IMR-90 (cell line): ENCODE measurements around the gene FBXL16. TPM values are rescaled to one million over a fixed set of nuclear protein-coding genes. Genes with fewer than 3 reads are reported as not detected.

Source experiments
- ATAC-seq: fragments of 200-7000 bp; cut with Tn5 transposase; 2 replicates; pipeline ENCODE4 v1.9.1; 2020; ENCODE audit warnings: low read depth, mild to moderate bottlenecking, moderate library complexity
- BruUV-seq: library from RNA; stranded (reverse); fragments of 400-500 nt; replicated peaks from 2 replicates; lab custom pipeline; 2021; lab: Mats Ljungman, UMichigan
- CTCF ChIA-PET: fragments of 300-600 bp; formaldehyde crosslinking; extraction: SDS; loops from one replicate; lab custom pipeline; 2021; ENCODE audit warnings: antibody characterized with exemption; lab: Yijun Ruan, JAX
- POLR2A ChIA-PET: fragments of 300-600 bp; sonication (Branson Sonifier 250); formaldehyde crosslinking; loops from one replicate; lab custom pipeline; 2022; ENCODE audit warnings: antibody characterized with exemption; ENCODE audit not compliant: unreplicated experiment; lab: Charles Lee
- DNase-seq: peaks from one replicate; pipeline ENCODE4 v3.0.0; 2013
- H2AFZ ChIP-seq: replicated peaks from 2 replicates; pipeline ENCODE3; 2013; ENCODE audit warnings: low read length, mild to moderate bottlenecking; ENCODE audit not compliant: poor library complexity
- H2AK5ac ChIP-seq: 2 replicates; pipeline ENCODE4 v1.6.1; 2013; ENCODE audit warnings: low read depth, low read length, inconsistent platforms
- H2AK9ac ChIP-seq: replicated peaks from 2 replicates; pipeline ENCODE3; 2013; ENCODE audit warnings: mild to moderate bottlenecking, low read depth, low read length, moderate library complexity; ENCODE audit not compliant: poor library complexity
- H2BK120ac ChIP-seq: 2 replicates; pipeline ENCODE4 v1.6.1; 2013; ENCODE audit warnings: low read depth, low read length, inconsistent platforms
- H2BK15ac ChIP-seq: 3 replicates; pipeline ENCODE4 v1.6.1; 2013; ENCODE audit warnings: low read depth, low read length, inconsistent platforms
- H2BK20ac ChIP-seq: 2 replicates; pipeline ENCODE4 v1.6.1; 2013; ENCODE audit warnings: low read depth, mild to moderate bottlenecking, inconsistent platforms, low read length, moderate library complexity
- H2BK5ac ChIP-seq: 2 replicates; pipeline ENCODE4 v1.6.1; 2013; ENCODE audit warnings: mild to moderate bottlenecking, low read depth, low read length, inconsistent platforms; ENCODE audit not compliant: poor library complexity, severe bottlenecking
- H3K14ac ChIP-seq: replicated peaks from 2 replicates; pipeline ENCODE4 v1.6.1; 2013; ENCODE audit warnings: low read depth, low read length, inconsistent platforms
- H3K18ac ChIP-seq: 2 replicates; pipeline ENCODE4 v1.6.1; 2013; ENCODE audit warnings: low read depth, low read length, control low read depth
- H3K23ac ChIP-seq: 2 replicates; pipeline ENCODE4 v1.6.1; 2013; ENCODE audit warnings: low read depth, low read length, inconsistent platforms
- H3K27ac ChIP-seq: 2 replicates; pipeline ENCODE4 v1.5.1; 2013; ENCODE audit warnings: mild to moderate bottlenecking, control low read depth, low read length; ENCODE audit not compliant: insufficient read depth
- H3K27me3 ChIP-seq: 2 replicates; pipeline ENCODE4 v1.6.1; 2013; ENCODE audit warnings: low read length; ENCODE audit not compliant: control insufficient read depth, insufficient read depth
- H3K36me3 ChIP-seq: 2 replicates; pipeline ENCODE4 v1.6.1; 2013; ENCODE audit warnings: low read length, mixed read lengths; ENCODE audit not compliant: control insufficient read depth, insufficient read depth
- H3K4ac ChIP-seq: 2 replicates; pipeline ENCODE4 v1.6.1; 2013; ENCODE audit warnings: low read depth, low read length, inconsistent platforms
- H3K4me1 ChIP-seq: 2 replicates; pipeline ENCODE4 v1.6.1; 2013; ENCODE audit warnings: low read length, mixed read lengths; ENCODE audit not compliant: control insufficient read depth, insufficient read depth
- H3K4me2 ChIP-seq: 2 replicates; pipeline ENCODE4 v1.6.1; 2013; ENCODE audit warnings: low read depth, mild to moderate bottlenecking, control low read depth, low read length, moderate library complexity
- H3K4me3 ChIP-seq: 2 replicates; pipeline ENCODE4 v1.5.1; 2013; ENCODE audit warnings: low read depth, mild to moderate bottlenecking, control low read depth, low read length, moderate library complexity; ENCODE audit not compliant: insufficient read depth
- H3K56ac ChIP-seq: 2 replicates; pipeline ENCODE4 v1.6.1; 2013; ENCODE audit warnings: low read length, inconsistent platforms; ENCODE audit not compliant: insufficient read depth; ENCODE audit errors: extremely low read depth
- H3K79me1 ChIP-seq, 2 experiments: 2 replicates each; pipeline ENCODE4 v1.6.1; 2013; ENCODE audit warnings: low read length in 2 of 2, inconsistent platforms in 1 of 2, low read depth in 1 of 2
- H3K9ac ChIP-seq: 2 replicates; pipeline ENCODE4 v1.6.1; 2013; ENCODE audit warnings: low read depth, low read length, control low read depth
- H3K9me1 ChIP-seq: 2 replicates; pipeline ENCODE4 v1.6.1; 2013; ENCODE audit warnings: low read length, inconsistent platforms; ENCODE audit not compliant: insufficient read depth
- H3K9me3 ChIP-seq: 2 replicates; pipeline ENCODE4 v1.6.1; 2013; ENCODE audit warnings: low read length; ENCODE audit not compliant: control insufficient read depth, insufficient read depth
- H4K20me1 ChIP-seq: 2 replicates; pipeline ENCODE4 v1.6.1; 2013; ENCODE audit warnings: low read length, inconsistent platforms; ENCODE audit not compliant: insufficient read depth
- H4K5ac ChIP-seq: 2 replicates; pipeline ENCODE4 v1.6.1; 2013; ENCODE audit warnings: mild to moderate bottlenecking, low read depth, low read length, control low read depth
- H4K8ac ChIP-seq, 2 experiments: 2 replicates each; pipeline ENCODE4 v1.6.1; 2013; ENCODE audit warnings: low read depth in 2 of 2, low read length in 2 of 2, control low read depth in 1 of 2, inconsistent platforms in 1 of 2
- H4K91ac ChIP-seq: 2 replicates; pipeline ENCODE4 v1.6.1; 2013; ENCODE audit warnings: low read depth, low read length, inconsistent platforms; ENCODE audit not compliant: insufficient read depth
- BHLHE40 ChIP-seq: fragments of 150-350 bp; IDR thresholded peaks from 2 replicates; pipeline ENCODE4 v1.6.1; 2016; ENCODE audit warnings: mild to moderate bottlenecking, low read depth, low read length
- ELK1 ChIP-seq: fragments of 150-350 bp; IDR thresholded peaks from 2 replicates; pipeline ENCODE4 v1.6.1; 2016; ENCODE audit warnings: low read depth, mild to moderate bottlenecking, low read length, moderate library complexity, borderline replicate concordance
- MAFK ChIP-seq: IDR thresholded peaks from 2 replicates; pipeline ENCODE4 v1.6.1; 2012; ENCODE audit warnings: low read depth, low read length, improper control_type of control experiment
- RAD21 ChIP-seq: IDR thresholded peaks from 2 replicates; pipeline ENCODE4 v1.6.1; 2012; ENCODE audit warnings: low read length, improper control_type of control experiment
- WGBS, 2 experiments: methylation state at CpG; one replicate each; pipeline versions ENCODE4 v1.1.5 to v1.1.7; 2013; ENCODE audit warnings: missing lambda C conversion rate in 2 of 2; ENCODE audit not compliant: insufficient read length in 1 of 2; ENCODE audit errors: extremely low coverage in 2 of 2; 5-methylcytosine and 5-hydroxymethylcytosine counted together
- dilution Hi-C: fragments of 300-500 bp; cut with HindIII; formaldehyde crosslinking; loops from one replicate; pipeline ENCODE4 v1.14.3; 2018; ENCODE audit warnings: low sequenced_read_pairs; ENCODE audit not compliant: unreplicated experiment
- in situ Hi-C: fragments of 300-500 bp; cut with MboI; formaldehyde crosslinking; loops from 3 replicates; pipeline ENCODE4 v1.14.3; 2019; ENCODE audit warnings: low sequenced_read_pairs, inconsistent platforms, mixed read lengths
- intact Hi-C: fragments of 100-400 bp; cut with micrococcal nuclease; formaldehyde crosslinking; loops from 2 replicates; pipeline ENCODE4 v1.10.0; 2022
- polyA plus RNA-seq, 3 experiments: library from polyadenylated mRNA; depleted of rRNA; stranded (reverse); fragments of >200 nt; gene quantifications; 2 replicates each; pipeline ENCODE4 v1.2.3, GENCODE V29; 2012; ENCODE audit warnings: low replicate concordance in 1 of 3
- total RNA-seq: library from RNA; depleted of rRNA; stranded (reverse); fragments of >200 nt; gene quantifications from 2 replicates; pipeline ENCODE4 v1.2.3, GENCODE V29; 2012

Gene FBXL16
- total and polyA plus RNA-seq, 2 of the 4 experiments (the other 2 are of a cell fraction), result 0.18 to 2.2 TPM

- TF ChIP-seq BHLHE40 (no peak), ELK1 (no peak), MAFK (no peak), RAD21 (no peak)
- Histone ChIP-seq H3K27me3 (no peaks in the 10 kb centered on the region), H3K36me3 (peaks cover 41% of the 10 kb centered on the region), H3K4me3 (no peak overlapping the region), H4K91ac (no peak overlapping the region), H3K14ac (no peak overlapping the region), H2AK5ac (no peak overlapping the region), H2BK5ac (no peak overlapping the region), H2BK15ac (no peak overlapping the region), H3K4me2 (no peak overlapping the region), H2AFZ (peak overlapping the region; percentile 40), H3K79me1 (peaks cover 19 to 64% of the 10 kb centered on the region in 2 experiments), H3K9ac (no peak overlapping the region), H3K56ac (no peak overlapping the region), H3K18ac (no peak overlapping the region), H3K23ac (no peak overlapping the region), H3K9me1 (peaks cover 13% of the 10 kb centered on the region), H2BK120ac (no peak overlapping the region), H3K27ac (no peak overlapping the region), H4K20me1 (peaks cover 32% of the 10 kb centered on the region), H4K8ac (no peak overlapping the region; a peak in 1 of 4 replicates), H2BK20ac (no peak overlapping the region), H3K9me3 (no peaks in the 10 kb centered on the region), H4K5ac (no peak overlapping the region), H3K4ac (no peak overlapping the region), H3K4me1 (peaks cover 30% of the 10 kb centered on the region), H2AK9ac (peak overlapping the region; percentile 50)
- POLR2A ChIA-PET, result no interaction called here
- CTCF ChIA-PET, result no interaction called here
- intact Hi-C loops (no loop called here), in situ Hi-C loops (no loop called here), dilution Hi-C loops (no loop called here)
- WGBS, 2 experiments, result 98% methylated on average over 44 of the region's 61 CpGs; no CpG with 5 or more reads in 1 of the 2 experiments
- DNase-seq (no peak), ATAC-seq (no peak)
- no TSS peak for BruUV-seq
These were observed 20.5 kb downstream of the FBXL16 start for GRCh38 chr16:684961-685696.
